HG03342 (cell line): ENCODE data around the gene FRMPD1.

Experiments
- ATAC-seq: cut with Tn5 transposase; IDR thresholded peaks from one replicate; pipeline ENCODE4 v1.9.1; 2021; ENCODE audit warnings: mild to moderate bottlenecking, moderate library complexity; ENCODE audit not compliant: unreplicated experiment

FRMPD1 gene

GRCh38 chr9:37769995-37770394 lies 119.2 kb downstream of the FRMPD1 start:
- ATAC-seq, result no peak

GRCh38 chr9:37775216-37775919 lies 124.6 kb downstream of the FRMPD1 start:
- no peak for ATAC-seq

DNA sequence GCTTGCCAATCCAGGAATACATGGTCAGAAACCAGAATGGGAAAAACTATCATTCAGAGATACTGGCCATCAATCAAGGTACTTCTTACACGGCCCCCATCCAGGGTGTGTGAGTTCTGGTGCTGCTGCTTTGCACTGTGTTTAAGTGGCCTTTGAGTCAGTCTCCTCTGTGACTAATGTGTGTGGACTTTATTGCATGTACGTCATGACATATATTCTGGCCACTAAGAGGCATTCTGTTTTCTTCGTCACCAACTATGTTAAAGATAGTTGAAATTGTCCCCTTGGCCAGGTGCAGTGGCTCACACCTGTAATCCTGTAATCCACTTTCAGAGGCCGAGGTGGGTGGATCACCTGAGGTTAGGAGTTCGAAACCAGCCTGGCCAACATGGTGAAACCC lies 125.6 kb downstream of the FRMPD1 start:
- ATAC-seq, result no peak

GRCh38 chr9:37778534-37778933 lies 127.8 kb downstream of the FRMPD1 start:
- no peak for ATAC-seq

DNA sequence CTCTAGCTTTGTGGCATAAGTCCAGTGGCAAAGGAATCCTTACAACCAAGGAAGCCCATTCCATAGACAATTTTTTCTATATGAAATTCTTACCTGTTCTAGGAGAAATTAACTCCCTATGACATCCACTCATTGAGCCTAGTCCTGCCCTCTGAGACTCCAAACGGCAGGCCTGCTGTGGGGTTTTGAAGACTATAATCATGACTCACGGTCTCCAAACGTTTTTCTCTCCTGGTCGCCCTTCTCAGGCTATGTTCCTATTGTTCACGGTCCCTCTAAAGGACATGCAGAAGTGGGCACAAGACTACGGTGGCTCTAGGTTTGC lies 133.5 kb downstream of the FRMPD1 start:
- no peak for ATAC-seq

GRCh38 chr9:37784616-37785483 lies 134.1 kb downstream of the FRMPD1 start, which contains the start of gene EXOSC3:
EXOSC3 (minus strand) TSS chr9:37785064; CDS start chr9:37785044, 20 bp downstream.
- ATAC-seq, result peak; percentile 91

- ATAC-seq, result no peak
These were observed 136.3 kb downstream of the FRMPD1 start for GRCh38 chr9:37787059-37787458.

DNA sequence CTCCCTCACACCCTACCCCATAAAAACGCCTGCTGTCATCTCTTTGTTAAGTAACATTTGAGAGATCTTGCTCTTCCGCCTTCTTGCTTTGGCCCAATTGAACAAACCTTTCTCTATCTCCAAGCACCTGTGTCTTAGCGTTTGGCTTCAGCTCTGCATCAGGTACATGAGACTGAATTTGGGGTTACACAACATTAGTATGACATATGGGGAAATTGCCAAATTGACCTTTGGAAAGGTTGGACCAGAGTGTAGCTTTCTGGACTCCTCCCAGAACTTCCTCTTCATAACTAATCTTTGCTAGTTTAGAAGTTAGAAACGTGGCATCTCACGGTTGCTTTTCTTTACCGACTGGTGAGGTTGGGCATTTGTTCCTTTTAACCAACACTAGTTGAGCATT lies 137.6 kb downstream of the FRMPD1 start:
- no peak for ATAC-seq

- ATAC-seq, result no peak
These were observed 139.3 kb downstream of the FRMPD1 start for GRCh38 chr9:37790096-37790495.

DNA sequence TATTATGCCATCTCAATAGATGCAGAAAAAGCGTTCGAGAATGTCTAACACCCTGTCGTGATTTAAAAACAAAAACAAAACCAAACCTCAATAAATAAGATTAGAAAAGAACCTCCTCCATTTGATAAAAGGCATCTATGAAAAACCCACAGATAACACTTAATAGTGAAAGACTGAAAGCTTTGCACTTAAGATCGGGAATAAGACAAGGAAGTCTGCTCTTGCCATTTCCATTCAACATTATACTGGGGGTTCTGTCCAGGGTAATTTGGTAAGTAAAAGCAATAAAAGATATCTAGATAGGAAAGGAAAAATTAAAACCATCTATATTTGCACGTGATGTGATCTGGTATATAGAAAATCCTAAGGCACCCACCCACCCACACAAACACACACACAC lies 141.4 kb downstream of the FRMPD1 start:
- no peak for ATAC-seq

DNA sequence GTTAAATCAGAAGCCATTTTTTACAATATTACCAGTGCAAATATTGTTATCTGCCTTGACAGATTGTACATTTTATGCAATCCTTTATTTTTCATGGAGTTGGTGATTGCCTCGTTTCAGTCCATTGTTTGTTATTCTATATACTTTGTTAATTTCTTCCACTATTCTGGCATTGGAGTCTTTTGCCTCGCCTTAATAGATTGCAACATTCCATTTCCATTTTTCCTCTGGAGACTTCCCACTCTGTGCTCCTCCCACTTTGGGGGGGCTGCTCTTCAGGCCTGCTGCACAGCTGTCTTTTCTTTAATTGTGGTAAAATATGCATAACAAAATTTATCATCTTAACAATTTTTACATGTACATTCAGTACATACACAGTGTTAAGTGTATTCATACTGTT lies 145.5 kb downstream of the FRMPD1 start:
- no peak for ATAC-seq
